ENCODE measurements around the gene ABHD17B.

ABHD17B gene

GRCh38 chr9:71859939-71860338 lies 51.1 kb downstream of the ABHD17B start:
- H3K27me3 ChIP-seq (ENCODE audit: insufficient read depth, poor library complexity, severe bottlenecking): no peaks in the 10 kb centered on the region
- H3K4me3 ChIP-seq (ENCODE audit: severe bottlenecking): no peak overlapping the region
- no peak overlapping the region for H3K27ac ChIP-seq (ENCODE audit: poor library complexity, severe bottlenecking)
- H3K4me1 ChIP-seq (ENCODE audit: insufficient read depth, poor library complexity, severe bottlenecking): no peaks in the 10 kb centered on the region
- no peak for DNase-seq (ENCODE audit: low spot score)
- ATAC-seq (ENCODE audit: low read depth): no peak
- H3K9me3 ChIP-seq (ENCODE audit: severe bottlenecking): peaks cover 9% of the 10 kb centered on the region
- peaks cover 8% of the 10 kb centered on the region; the same call in 1 of the 2 replicates for H3K36me3 ChIP-seq (ENCODE audit: low read depth)
- TF ChIP-seq, protein P1, sequence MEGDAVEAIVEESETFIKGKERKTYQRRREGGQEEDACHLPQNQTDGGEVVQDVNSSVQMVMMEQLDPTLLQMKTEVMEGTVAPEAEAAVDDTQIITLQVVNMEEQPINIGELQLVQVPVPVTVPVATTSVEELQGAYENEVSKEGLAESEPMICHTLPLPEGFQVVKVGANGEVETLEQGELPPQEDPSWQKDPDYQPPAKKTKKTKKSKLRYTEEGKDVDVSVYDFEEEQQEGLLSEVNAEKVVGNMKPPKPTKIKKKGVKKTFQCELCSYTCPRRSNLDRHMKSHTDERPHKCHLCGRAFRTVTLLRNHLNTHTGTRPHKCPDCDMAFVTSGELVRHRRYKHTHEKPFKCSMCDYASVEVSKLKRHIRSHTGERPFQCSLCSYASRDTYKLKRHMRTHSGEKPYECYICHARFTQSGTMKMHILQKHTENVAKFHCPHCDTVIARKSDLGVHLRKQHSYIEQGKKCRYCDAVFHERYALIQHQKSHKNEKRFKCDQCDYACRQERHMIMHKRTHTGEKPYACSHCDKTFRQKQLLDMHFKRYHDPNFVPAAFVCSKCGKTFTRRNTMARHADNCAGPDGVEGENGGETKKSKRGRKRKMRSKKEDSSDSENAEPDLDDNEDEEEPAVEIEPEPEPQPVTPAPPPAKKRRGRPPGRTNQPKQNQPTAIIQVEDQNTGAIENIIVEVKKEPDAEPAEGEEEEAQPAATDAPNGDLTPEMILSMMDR (IDR thresholded peaks at IDR 0.05; ENCODE audit: poor library complexity, severe bottlenecking): no peak

- Histone ChIP-seq H3K4me1 (ENCODE audit: insufficient read depth, poor library complexity, severe bottlenecking) (no peaks in the 10 kb centered on the region), H3K4me3 (ENCODE audit: severe bottlenecking) (no peak overlapping the region), H3K36me3 (ENCODE audit: low read depth) (peaks cover 8% of the 10 kb centered on the region; the same call in 1 of the 2 replicates), H3K9me3 (ENCODE audit: severe bottlenecking) (peaks cover 9% of the 10 kb centered on the region), H3K27me3 (ENCODE audit: insufficient read depth, poor library complexity, severe bottlenecking) (no peaks in the 10 kb centered on the region), H3K27ac (ENCODE audit: poor library complexity, severe bottlenecking) (no peak overlapping the region)
- no peak for DNase-seq (ENCODE audit: low spot score)
- no peak for ATAC-seq (ENCODE audit: low read depth)
- TF ChIP-seq, protein P1 (IDR thresholded peaks at IDR 0.05; ENCODE audit: poor library complexity, severe bottlenecking): no peak
Observed at GRCh38 chr9:71858812-71859211, 52.2 kb downstream of the ABHD17B start.

DNA sequence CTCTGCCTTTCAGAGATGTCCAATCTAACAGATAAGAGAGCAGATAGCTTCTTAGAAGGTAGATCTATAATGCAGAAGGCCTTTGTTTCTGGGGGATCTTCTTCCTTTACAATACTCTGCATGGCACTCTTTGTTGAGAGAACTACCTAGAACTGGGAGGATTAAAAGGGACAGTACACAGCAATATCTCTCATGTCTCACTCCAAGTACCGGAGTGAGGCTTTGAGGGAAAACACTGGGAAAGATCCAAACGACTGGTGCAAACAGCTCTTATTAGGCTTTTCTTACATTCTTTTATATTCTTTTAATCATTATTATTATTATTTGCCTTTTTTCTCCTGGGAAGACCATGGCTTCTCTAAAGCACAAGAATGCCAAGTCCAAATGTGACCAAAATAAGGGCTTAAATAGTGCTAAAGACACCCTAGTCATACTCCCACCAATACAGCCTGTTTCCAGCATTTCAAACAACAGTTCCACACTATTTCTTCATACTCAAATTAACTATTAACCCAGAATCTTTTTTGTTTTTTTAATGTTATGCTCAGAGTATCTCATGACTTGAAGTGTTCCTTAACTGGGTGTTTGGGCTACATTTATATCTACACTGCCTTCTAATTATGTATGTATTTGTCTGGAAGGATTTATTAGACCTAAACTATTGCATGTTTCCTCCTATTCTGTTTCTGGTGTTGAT lies 52.7 kb downstream of the ABHD17B start:
- Histone ChIP-seq H3K4me3 (ENCODE audit: severe bottlenecking) (no peak overlapping the region), H3K9me3 (ENCODE audit: severe bottlenecking) (peaks cover 9% of the 10 kb centered on the region), H3K27ac (ENCODE audit: poor library complexity, severe bottlenecking) (no peak overlapping the region), H3K27me3 (ENCODE audit: insufficient read depth, poor library complexity, severe bottlenecking) (no peaks in the 10 kb centered on the region), H3K4me1 (ENCODE audit: insufficient read depth, poor library complexity, severe bottlenecking) (no peaks in the 10 kb centered on the region), H3K36me3 (ENCODE audit: low read depth) (peaks cover 8% of the 10 kb centered on the region; the same call in 1 of the 2 replicates)
- no peak for ATAC-seq (ENCODE audit: low read depth)
- DNase-seq (ENCODE audit: low spot score): no peak
- TF ChIP-seq, protein P1 (IDR thresholded peaks at IDR 0.05; ENCODE audit: poor library complexity, severe bottlenecking): no peak

DNA sequence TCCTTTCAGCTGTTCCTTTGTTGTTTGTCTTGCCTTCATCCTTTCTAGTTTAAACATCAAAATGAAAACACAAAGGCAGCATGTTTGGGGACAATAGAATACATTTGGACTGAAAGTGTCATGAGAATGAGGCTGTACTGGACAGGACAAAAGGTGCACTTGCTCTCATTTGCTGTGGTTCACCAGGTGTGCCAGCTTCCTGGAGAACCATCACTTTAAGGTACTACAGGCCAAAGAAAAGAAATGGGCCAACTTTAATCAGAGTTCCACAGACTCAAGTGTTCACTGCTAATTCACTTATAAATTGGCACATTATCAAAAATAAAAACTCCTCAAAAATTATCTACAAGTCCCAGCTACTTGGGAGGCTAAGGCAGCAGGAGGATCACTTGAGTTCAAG lies 53.8 kb downstream of the ABHD17B start:
- Histone ChIP-seq H3K27me3 (ENCODE audit: insufficient read depth, poor library complexity, severe bottlenecking) (no peaks in the 10 kb centered on the region), H3K27ac (ENCODE audit: poor library complexity, severe bottlenecking) (no peak overlapping the region), H3K4me3 (ENCODE audit: severe bottlenecking) (no peak overlapping the region), H3K36me3 (ENCODE audit: low read depth) (peaks cover 8% of the 10 kb centered on the region; the same call in 1 of the 2 replicates), H3K4me1 (ENCODE audit: insufficient read depth, poor library complexity, severe bottlenecking) (no peaks in the 10 kb centered on the region), H3K9me3 (ENCODE audit: severe bottlenecking) (peaks cover 9% of the 10 kb centered on the region)
- ATAC-seq (ENCODE audit: low read depth) (no peak), DNase-seq (ENCODE audit: low spot score) (no peak)
- TF ChIP-seq, protein P1 (IDR thresholded peaks at IDR 0.05; ENCODE audit: poor library complexity, severe bottlenecking): no peak

GRCh38 chr9:71854811-71855210 lies 56.2 kb downstream of the ABHD17B start:
- Histone ChIP-seq H3K27me3 (ENCODE audit: insufficient read depth, poor library complexity, severe bottlenecking) (no peaks in the 10 kb centered on the region), H3K9me3 (ENCODE audit: severe bottlenecking) (peaks cover 2% of the 10 kb centered on the region), H3K4me1 (ENCODE audit: insufficient read depth, poor library complexity, severe bottlenecking) (no peaks in the 10 kb centered on the region), H3K27ac (ENCODE audit: poor library complexity, severe bottlenecking) (no peak overlapping the region), H3K36me3 (ENCODE audit: low read depth) (no peaks in the 10 kb centered on the region; the same call in 1 of the 2 replicates), H3K4me3 (ENCODE audit: severe bottlenecking) (no peak overlapping the region)
- ATAC-seq (ENCODE audit: low read depth): no peak
- TF ChIP-seq, protein P1 (IDR thresholded peaks at IDR 0.05; ENCODE audit: poor library complexity, severe bottlenecking): no peak
- no peak for DNase-seq (ENCODE audit: low spot score)
